GM18907 (cell line): ENCODE data around the gene PSMB9.
A peak's percentile ranks its signal among the peaks of the same experiment; 100 is the strongest.

ENCODE experiments used
- ATAC-seq: cut with Tn5 transposase; IDR thresholded peaks from one replicate; pipeline ENCODE4 v1.9.1; 2021; ENCODE audit warnings: mild to moderate bottlenecking, moderate library complexity; ENCODE audit not compliant: unreplicated experiment

Gene PSMB9

DNA sequence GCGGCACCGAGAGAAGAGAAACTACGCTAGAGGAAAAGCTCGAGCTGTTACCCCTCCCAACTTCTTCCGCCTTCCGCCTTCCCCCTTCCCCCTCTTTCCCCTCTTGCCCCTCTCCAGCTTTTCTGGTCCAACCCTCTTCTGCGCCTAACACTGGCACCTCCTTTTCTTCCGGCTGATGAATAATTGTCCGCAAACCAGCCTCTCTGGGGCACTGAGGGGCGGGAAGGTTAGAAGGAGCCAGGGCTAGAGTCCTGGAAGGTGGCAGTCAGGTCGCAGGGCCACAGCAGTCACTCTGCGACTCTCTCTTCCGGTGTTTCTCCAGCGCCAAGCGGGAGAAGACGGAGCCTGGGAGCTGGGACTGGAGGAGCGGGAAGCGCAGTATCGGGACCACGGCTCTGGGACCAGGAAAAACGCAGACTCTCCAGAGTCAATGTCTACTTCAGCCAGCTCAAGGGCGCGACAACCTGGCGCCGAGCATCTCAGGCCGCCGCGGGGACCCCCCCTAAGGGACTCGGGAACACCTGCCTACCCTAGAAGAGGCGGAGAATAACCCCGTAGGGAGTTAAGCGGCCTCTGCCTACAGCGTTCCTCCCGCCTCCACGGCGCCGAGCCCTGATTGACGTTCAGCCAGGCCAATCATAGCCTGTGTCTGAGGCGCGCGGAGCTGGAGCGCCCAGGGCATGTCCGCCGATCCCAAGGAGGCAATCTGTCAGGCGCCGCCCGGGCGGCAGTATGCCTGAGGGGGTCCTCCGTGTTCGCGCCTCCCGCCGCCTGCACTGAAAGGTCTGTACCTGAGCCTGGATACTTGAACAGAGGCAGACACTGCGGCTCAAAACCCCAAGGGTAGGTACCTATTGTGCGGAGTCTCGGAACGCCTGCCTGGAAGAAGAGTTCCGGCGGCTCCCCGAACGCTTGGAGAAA lies 40.4 kb downstream of the PSMB9 start:
- peak; percentile 96 for ATAC-seq

DNA sequence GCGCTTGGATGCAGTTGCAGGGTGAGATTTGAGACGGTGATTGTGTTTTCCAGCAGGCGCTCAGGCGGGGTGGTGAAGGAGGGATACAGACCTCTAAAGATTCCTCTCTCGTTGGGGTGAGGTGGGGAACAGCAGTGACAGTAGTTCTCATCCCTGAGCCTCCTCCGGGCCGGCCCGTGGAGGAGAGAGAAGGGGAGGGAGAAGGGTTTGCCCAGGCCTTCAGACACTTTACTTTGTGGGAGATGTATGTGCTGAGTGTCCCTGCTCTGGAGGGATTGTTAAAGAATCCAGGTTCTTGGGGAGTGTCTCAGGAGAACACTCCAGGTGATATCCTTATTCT lies 41.0 kb downstream of the PSMB9 start:
- peak; percentile 23 for ATAC-seq

DNA sequence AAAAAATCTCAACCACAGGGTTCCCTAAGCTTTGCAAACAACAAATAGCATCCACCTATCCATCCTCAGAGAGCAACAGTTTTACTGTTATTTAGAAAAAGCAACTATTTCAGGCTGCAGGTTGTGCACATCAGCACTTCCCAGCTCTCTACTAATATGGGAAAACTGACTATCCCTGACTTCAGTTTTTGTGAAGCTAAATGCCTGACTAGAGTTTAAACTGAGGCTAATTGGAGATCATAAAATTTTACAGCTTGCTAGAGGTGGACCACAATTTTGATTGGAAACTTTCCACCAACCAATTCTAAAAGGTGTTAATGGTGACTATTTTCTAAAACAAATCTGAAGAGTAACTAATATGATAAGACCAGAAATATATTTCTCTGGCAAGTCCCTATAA lies 50.0 kb downstream of the PSMB9 start:
- no peak for ATAC-seq

DNA sequence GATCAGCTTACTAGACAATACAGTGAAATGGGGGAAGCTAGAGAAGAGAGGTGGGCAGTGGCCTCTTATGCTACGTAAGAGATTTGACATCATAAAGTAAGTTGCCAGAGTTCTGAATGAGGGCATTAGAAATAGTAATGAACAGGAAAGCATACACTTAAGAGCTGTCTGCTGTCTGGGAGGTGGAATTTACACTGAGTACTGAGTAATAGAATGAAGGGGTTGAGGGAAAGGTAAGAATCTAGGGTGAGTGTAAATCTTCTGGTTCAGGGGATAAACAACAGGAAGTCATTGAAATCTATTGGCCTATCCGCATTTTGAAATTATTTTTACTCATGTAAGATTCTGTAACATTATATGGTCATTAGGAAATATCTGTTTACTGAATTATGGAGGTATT lies 51.1 kb downstream of the PSMB9 start:
- ATAC-seq, result no peak

DNA sequence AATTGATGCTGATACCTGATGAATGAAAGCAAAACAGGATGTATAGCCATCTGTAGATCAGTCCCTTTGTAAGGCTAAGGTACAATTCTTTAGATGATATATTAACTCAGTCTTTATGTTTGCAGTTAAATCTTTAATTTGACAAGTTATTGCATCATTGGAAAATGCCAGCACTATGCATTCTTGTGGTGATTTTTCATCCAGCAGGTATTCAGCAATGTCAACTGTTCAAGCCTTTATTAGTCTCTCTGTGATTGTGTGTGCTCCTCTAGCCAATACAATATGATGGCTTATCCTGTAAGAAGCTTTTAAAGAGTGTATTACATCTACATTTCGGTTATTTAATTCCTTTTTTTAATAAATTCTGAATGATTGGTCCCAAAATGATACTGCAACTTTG lies 52.5 kb downstream of the PSMB9 start:
- no peak for ATAC-seq

DNA sequence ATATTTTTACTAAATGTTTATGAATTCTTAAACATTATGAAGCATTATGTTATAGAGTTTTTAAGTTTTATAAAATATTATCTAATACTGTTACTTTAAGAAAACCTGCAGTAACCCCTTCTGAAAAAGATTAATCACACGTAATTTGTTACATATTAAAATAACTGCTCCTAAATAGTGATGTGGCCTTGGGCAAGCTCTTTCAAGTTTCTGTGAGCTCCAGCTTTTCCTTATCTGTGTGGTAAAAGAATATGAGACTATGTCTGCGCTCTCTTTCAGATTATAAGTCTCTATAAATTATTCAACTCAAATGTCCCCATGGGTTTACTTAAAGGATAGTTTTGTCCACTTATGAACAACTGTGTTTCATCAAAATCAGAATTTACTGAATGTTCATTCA lies 54.9 kb downstream of the PSMB9 start:
- no peak for ATAC-seq
